ENCODE data around the gene S1PR5. TPM values are rescaled to one million over a fixed set of nuclear protein-coding genes. Genes with fewer than 3 reads are reported as not detected.
A peak's percentile ranks its signal among the peaks of the same experiment; 100 is the strongest.

S1PR5 gene
- total and polyA plus RNA-seq, 9 of the 15 experiments (the other 6 are each of a cell fraction or from before 2014, with no cell fraction given): 0.03 to 0.54 (median 0.35) TPM; not detected in 4

DNA sequence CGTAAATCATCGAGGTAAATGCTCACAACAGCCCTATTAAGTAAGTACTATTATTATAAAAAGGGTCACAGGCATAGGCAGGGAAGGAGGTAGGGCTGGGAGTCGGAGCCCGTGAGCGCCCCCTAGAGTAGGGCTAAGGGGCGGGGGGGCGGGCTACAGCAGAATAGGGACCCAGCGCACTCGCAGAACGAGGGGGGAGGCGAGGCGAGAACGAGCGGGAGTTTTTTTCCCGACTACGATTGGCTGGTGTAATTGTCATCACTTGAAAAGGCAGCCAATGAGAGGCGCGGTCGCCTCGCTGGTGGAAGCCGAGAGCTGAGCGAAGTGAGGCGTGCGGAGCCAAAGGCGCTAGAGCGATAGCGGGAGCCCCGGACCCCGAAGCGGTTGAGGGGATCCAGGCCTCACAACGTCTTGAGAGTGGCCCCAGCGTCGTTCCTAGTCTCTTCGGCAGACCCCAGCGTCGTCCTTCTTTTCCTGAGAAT, 38.3 kb downstream of the S1PR5 start (continued):
- TF ChIP-seq, protein P1, sequence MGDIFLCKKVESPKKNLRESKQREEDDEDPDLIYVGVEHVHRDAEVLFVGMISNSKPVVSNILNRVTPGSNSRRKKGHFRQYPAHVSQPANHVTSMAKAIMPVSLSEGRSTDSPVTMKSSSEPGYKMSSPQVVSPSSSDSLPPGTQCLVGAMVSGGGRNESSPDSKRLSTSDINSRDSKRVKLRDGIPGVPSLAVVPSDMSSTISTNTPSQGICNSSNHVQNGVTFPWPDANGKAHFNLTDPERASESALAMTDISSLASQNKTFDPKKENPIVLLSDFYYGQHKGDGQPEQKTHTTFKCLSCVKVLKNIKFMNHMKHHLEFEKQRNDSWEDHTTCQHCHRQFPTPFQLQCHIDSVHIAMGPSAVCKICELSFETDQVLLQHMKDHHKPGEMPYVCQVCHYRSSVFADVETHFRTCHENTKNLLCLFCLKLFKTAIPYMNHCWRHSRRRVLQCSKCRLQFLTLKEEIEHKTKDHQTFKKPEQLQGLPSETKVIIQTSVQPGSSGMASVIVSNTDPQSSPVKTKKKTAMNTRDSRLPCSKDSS (IDR thresholded peaks at IDR 0.05; ENCODE audit: low read depth, partially characterized antibody): no peak
- TF ChIP-seq, protein P2, sequence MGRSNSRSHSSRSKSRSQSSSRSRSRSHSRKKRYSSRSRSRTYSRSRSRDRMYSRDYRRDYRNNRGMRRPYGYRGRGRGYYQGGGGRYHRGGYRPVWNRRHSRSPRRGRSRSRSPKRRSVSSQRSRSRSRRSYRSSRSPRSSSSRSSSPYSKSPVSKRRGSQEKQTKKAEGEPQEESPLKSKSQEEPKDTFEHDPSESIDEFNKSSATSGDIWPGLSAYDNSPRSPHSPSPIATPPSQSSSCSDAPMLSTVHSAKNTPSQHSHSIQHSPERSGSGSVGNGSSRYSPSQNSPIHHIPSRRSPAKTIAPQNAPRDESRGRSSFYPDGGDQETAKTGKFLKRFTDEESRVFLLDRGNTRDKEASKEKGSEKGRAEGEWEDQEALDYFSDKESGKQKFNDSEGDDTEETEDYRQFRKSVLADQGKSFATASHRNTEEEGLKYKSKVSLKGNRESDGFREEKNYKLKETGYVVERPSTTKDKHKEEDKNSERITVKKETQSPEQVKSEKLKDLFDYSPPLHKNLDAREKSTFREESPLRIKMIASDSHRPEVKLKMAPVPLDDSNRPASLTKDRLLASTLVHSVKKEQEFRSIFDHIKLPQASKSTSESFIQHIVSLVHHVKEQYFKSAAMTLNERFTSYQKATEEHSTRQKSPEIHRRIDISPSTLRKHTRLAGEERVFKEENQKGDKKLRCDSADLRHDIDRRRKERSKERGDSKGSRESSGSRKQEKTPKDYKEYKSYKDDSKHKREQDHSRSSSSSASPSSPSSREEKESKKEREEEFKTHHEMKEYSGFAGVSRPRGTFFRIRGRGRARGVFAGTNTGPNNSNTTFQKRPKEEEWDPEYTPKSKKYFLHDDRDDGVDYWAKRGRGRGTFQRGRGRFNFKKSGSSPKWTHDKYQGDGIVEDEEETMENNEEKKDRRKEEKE (IDR thresholded peaks at IDR 0.05; ENCODE audit: borderline replicate concordance in 1 of 2, control insufficient read depth in 1 of 2, low read depth in 2 of 2, low read length in 1 of 2): no peak
- no peak for TF ChIP-seq ZNF668 (CRISPR knock-in tag; IDR thresholded peaks at IDR 0.05)
- TF ChIP-seq TCF3 (CRISPR knock-in tag; IDR thresholded peaks at IDR 0.05): no peak
- TF ChIP-seq ZNF165 (CRISPR knock-in tag; IDR thresholded peaks at IDR 0.05; ENCODE audit: borderline replicate concordance): no peak
- no peak for TF ChIP-seq ERF (CRISPR knock-in tag; IDR thresholded peaks at IDR 0.05)
- TF ChIP-seq ZNF561 (CRISPR knock-in tag; conservative IDR thresholded peaks at IDR 0.05): no peak
- no peak for TF ChIP-seq RAD51 (IDR thresholded peaks at IDR 0.05; ENCODE audit: borderline replicate concordance, low read depth)
- no peak for TF ChIP-seq SNIP1 (IDR thresholded peaks at IDR 0.05; ENCODE audit: low read depth)
- no peak for TF ChIP-seq ZNF778 (CRISPR knock-in tag; IDR thresholded peaks at IDR 0.05)
- TF ChIP-seq, protein P3, sequence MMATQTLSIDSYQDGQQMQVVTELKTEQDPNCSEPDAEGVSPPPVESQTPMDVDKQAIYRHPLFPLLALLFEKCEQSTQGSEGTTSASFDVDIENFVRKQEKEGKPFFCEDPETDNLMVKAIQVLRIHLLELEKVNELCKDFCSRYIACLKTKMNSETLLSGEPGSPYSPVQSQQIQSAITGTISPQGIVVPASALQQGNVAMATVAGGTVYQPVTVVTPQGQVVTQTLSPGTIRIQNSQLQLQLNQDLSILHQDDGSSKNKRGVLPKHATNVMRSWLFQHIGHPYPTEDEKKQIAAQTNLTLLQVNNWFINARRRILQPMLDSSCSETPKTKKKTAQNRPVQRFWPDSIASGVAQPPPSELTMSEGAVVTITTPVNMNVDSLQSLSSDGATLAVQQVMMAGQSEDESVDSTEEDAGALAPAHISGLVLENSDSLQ (IDR thresholded peaks at IDR 0.05): peak; percentile 92
- TF ChIP-seq TBL1XR1 (IDR thresholded peaks at IDR 0.05; ENCODE audit: low read length in 2 of 2): no peak
- TF ChIP-seq, protein P4, sequence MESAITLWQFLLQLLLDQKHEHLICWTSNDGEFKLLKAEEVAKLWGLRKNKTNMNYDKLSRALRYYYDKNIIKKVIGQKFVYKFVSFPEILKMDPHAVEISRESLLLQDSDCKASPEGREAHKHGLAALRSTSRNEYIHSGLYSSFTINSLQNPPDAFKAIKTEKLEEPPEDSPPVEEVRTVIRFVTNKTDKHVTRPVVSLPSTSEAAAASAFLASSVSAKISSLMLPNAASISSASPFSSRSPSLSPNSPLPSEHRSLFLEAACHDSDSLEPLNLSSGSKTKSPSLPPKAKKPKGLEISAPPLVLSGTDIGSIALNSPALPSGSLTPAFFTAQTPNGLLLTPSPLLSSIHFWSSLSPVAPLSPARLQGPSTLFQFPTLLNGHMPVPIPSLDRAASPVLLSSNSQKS (CRISPR knock-in tag; IDR thresholded peaks at IDR 0.05): no peak
- no peak for TF ChIP-seq SMARCA4 (IDR thresholded peaks at IDR 0.05)
- TF ChIP-seq, protein P5, sequence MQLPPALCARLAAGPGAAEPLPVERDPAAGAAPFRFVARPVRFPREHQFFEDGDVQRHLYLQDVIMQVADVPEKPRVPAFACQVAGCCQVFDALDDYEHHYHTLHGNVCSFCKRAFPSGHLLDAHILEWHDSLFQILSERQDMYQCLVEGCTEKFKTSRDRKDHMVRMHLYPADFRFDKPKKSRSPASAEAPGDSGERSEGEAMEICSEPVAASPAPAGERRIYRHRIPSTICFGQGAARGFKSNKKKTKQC (CRISPR knock-in tag; IDR thresholded peaks at IDR 0.05): peak; percentile 63; the same call in 1 of the 2 replicates
- TF ChIP-seq NUFIP1 (IDR thresholded peaks at IDR 0.05; ENCODE audit: partially characterized antibody): no peak
- TF ChIP-seq NFE2L1 (tag; IDR thresholded peaks at IDR 0.05; ENCODE audit: borderline replicate concordance, low read depth): no peak
- peak; percentile 81 for TF ChIP-seq CXXC5 (CRISPR knock-in tag; IDR thresholded peaks at IDR 0.05)
- no peak for TF ChIP-seq SIRT6 (IDR thresholded peaks at IDR 0.05; ENCODE audit: low read depth, low read length)
- peak; percentile 99 for TF ChIP-seq L3MBTL2 (IDR thresholded peaks at IDR 0.05)
- TF ChIP-seq KDM1A (IDR thresholded peaks at IDR 0.05): no peak
- TF ChIP-seq WHSC1 (IDR thresholded peaks at IDR 0.05; ENCODE audit: low read length): no peak
- no peak for TF ChIP-seq MED1 (CRISPR knock-in tag; IDR thresholded peaks at IDR 0.05; ENCODE audit: borderline replicate concordance)

All from K562 (cell line).